HUES6 (cell line): ENCODE data around the gene ZNF503.
A peak's percentile ranks its signal among the peaks of the same experiment; 100 is the strongest.

Experiments used
- H3K27ac ChIP-seq: 2 replicates; pipeline ENCODE4 v1.7.0; 2013; ENCODE audit warnings: low read depth, mild to moderate bottlenecking, low read length, inconsistent platforms
- H3K27me3 ChIP-seq: 2 replicates; pipeline ENCODE4 v1.6.1; 2013; ENCODE audit warnings: low read length; ENCODE audit not compliant: control insufficient read depth, insufficient read depth
- H3K36me3 ChIP-seq: 2 replicates; pipeline ENCODE4 v1.6.1; 2013; ENCODE audit warnings: low read length; ENCODE audit not compliant: control insufficient read depth, insufficient read depth
- H3K4me1 ChIP-seq: 2 replicates; pipeline ENCODE4 v1.6.1; 2013; ENCODE audit warnings: low read length; ENCODE audit not compliant: control insufficient read depth, insufficient read depth
- H3K4me3 ChIP-seq: 2 replicates; pipeline ENCODE4 v1.5.1; 2013; ENCODE audit warnings: low read depth, low read length
- H3K9ac ChIP-seq: one replicate; pipeline ENCODE4 v1.6.1; 2013; ENCODE audit warnings: mild to moderate bottlenecking, low read length
- H3K9me3 ChIP-seq: 2 replicates; pipeline ENCODE4 v1.6.1; 2013; ENCODE audit warnings: low read depth, low read length; ENCODE audit not compliant: control insufficient read depth, insufficient read depth

Gene ZNF503

DNA sequence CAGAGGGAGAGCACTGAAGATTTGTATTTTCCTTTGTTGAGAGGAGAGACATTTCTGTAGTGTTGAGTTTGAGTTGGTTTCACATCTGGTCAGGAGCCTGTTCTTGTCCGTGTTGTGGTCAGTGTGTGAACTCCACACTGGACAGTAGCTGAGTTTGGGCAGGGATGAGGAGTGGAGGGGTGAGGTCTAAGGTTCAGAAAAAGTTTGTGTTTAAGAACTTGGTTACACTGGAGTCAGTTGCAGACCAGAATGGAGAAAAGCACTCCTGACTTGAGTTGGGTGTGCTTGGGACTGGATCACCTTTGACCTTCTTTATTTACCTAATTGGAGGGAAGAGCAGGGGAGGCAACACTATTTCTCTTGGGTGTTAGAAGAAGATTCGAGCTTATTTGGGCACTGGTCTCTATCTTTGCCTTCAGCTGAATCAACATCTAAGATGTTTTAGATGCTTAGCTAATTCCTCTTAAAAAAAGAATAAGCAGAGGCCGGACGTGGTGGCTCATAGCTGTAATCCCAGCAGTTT lies 38.8 kb upstream of the ZNF503 start:
- no peak overlapping the region for H3K27ac ChIP-seq
- no peak overlapping the region for H3K4me3 ChIP-seq
- H3K27me3 ChIP-seq = peaks cover 53% of the 10 kb centered on the region
- H3K9me3 ChIP-seq = peaks cover 17% of the 10 kb centered on the region
- no peak overlapping the region for H3K9ac ChIP-seq
- no peaks in the 10 kb centered on the region for H3K36me3 ChIP-seq
- H3K4me1 ChIP-seq = 0 out of 2 replicates have a peak, but pooled peaks cover 7% of the 10 kb centered on the region

DNA sequence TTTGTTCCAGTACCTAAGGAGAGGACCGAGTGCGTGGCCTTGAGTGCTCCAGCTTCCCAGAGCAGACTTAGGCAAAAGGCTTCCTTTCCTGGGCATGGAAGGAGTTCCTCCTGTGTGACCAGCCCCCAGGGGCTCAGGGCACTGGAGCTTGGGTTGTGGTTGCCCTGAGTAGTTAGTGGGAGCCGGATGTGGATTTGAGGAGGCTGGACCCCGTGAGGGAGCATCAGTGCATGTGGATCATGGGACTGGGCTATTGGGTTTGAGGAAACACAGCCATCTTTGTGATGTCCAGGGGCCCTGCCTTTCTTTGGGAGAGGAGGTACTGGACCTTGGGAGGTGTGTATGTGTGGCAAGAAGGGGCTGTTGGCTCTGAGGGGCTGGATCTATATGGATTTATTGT lies 38.2 kb upstream of the ZNF503 start:
- Histone ChIP-seq H3K4me1 (0 out of 2 replicates have a peak, but pooled peaks cover 7% of the 10 kb centered on the region), H3K27ac (no peak overlapping the region), H3K36me3 (no peaks in the 10 kb centered on the region), H3K4me3 (no peak overlapping the region), H3K9ac (no peak overlapping the region), H3K27me3 (peaks cover 58% of the 10 kb centered on the region), H3K9me3 (peaks cover 14% of the 10 kb centered on the region)

DNA sequence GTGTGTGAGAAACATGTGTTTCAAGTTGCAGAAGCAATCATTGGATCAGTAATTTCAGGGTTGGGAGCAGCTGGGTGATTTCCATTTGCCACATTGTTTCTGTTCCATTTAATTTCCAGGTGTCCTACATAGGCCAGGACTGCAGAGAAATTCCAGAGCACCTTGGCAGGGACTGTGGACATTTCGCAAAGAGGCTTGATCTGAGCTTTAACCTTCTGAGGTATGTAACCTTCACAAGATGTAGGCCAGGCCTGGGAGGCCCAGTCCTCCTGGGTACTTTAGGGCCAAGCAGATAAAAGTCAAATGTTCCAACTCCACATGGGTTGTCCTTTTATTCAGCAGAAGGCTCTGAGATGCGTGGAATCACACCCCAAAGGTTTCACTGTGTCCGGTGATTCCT lies 36.7 kb upstream of the ZNF503 start:
- no peak overlapping the region for H3K9ac ChIP-seq
- peaks cover 73% of the 10 kb centered on the region for H3K27me3 ChIP-seq
- H3K36me3 ChIP-seq = no peaks in the 10 kb centered on the region
- H3K27ac ChIP-seq = no peak overlapping the region
- H3K4me3 ChIP-seq = no peak overlapping the region
- peaks cover 3% of the 10 kb centered on the region for H3K9me3 ChIP-seq
- H3K4me1 ChIP-seq = peaks cover 13% of the 10 kb centered on the region; the same call in 1 of the 2 replicates

- Histone ChIP-seq H3K27ac (no peak overlapping the region), H3K27me3 (peaks cover 79% of the 10 kb centered on the region), H3K36me3 (no peaks in the 10 kb centered on the region), H3K4me1 (peaks cover 19% of the 10 kb centered on the region; the same call in 1 of the 2 replicates), H3K4me3 (no peak overlapping the region), H3K9ac (no peak overlapping the region), H3K9me3 (no peaks in the 10 kb centered on the region)
Measured at GRCh38 chr10:75437693-75438092, 36.1 kb upstream of the ZNF503 start.

DNA sequence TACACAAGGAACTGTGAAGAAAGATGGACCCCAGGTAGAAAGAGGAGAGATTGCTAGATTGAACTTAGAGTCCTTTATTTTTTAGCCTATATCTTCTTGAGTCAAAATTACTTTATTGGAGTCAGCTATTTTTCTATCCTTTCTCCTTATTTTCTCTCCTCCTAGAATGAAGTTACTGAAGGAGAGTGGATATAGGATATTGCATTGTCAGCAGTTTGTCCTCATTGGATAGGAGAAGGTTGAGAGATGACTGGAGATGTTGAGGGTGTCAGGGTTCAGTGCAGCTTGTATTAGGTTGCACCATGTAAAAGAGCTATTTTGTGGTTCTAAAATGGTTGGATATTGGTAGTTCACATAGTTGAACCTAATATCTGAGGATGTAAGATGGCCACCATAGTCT lies 35.3 kb upstream of the ZNF503 start:
- H3K4me1 ChIP-seq = peaks cover 26% of the 10 kb centered on the region; the same call in 1 of the 2 replicates
- no peak overlapping the region for H3K27ac ChIP-seq
- H3K4me3 ChIP-seq = no peak overlapping the region
- H3K36me3 ChIP-seq = no peaks in the 10 kb centered on the region
- peaks cover 87% of the 10 kb centered on the region for H3K27me3 ChIP-seq
- H3K9me3 ChIP-seq = no peaks in the 10 kb centered on the region
- H3K9ac ChIP-seq = no peak overlapping the region

GRCh38 chr10:75435291-75435690 lies 33.7 kb upstream of the ZNF503 start:
- Histone ChIP-seq H3K27me3 (peaks cover 99% of the 10 kb centered on the region), H3K4me3 (no peak overlapping the region), H3K4me1 (peaks cover 38% of the 10 kb centered on the region), H3K27ac (no peak overlapping the region), H3K36me3 (no peaks in the 10 kb centered on the region), H3K9ac (no peak overlapping the region), H3K9me3 (no peaks in the 10 kb centered on the region)

- H3K36me3 ChIP-seq = no peaks in the 10 kb centered on the region
- peaks cover 47% of the 10 kb centered on the region for H3K4me1 ChIP-seq
- no peaks in the 10 kb centered on the region for H3K9me3 ChIP-seq
- no peak overlapping the region for H3K27ac ChIP-seq
- H3K4me3 ChIP-seq = no peak overlapping the region
- peaks cover 99% of the 10 kb centered on the region for H3K27me3 ChIP-seq
- no peak overlapping the region for H3K9ac ChIP-seq
Measured at GRCh38 chr10:75434291-75434690, 32.7 kb upstream of the ZNF503 start.

GRCh38 chr10:75433216-75433615 lies 31.7 kb upstream of the ZNF503 start:
- H3K27ac ChIP-seq = no peak overlapping the region
- no peaks in the 10 kb centered on the region for H3K36me3 ChIP-seq
- peak overlapping the region; percentile 43 for H3K4me3 ChIP-seq
- H3K9ac ChIP-seq = no peak overlapping the region
- peaks cover 50% of the 10 kb centered on the region for H3K4me1 ChIP-seq
- peaks cover 100% of the 10 kb centered on the region for H3K27me3 ChIP-seq
- H3K9me3 ChIP-seq = no peaks in the 10 kb centered on the region

DNA sequence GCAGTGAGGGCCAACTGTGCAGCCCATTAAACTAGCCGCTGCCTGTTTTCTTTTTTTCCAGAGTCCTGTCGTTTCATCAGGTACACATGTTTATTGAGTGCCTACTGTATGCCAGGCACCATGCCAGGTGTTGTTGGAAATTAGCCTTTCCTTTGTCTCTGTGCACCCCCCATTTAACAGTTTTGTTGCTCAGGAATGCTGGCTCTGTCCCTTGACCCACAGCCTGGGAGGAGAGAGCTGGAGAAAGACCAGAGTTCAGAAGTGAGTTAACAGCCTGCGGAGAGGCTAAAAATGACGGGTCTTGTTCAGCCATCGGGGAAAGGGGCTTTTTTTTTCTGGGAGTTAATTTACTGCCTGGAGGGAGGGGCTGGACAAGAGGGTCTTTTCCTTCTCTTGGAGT lies 31.2 kb upstream of the ZNF503 start:
- peak overlapping the region; percentile 43 for H3K4me3 ChIP-seq
- H3K27ac ChIP-seq = no peak overlapping the region
- H3K27me3 ChIP-seq = peaks cover 100% of the 10 kb centered on the region
- peaks cover 53% of the 10 kb centered on the region for H3K4me1 ChIP-seq
- H3K36me3 ChIP-seq = no peaks in the 10 kb centered on the region
- H3K9ac ChIP-seq = no peak overlapping the region
- no peaks in the 10 kb centered on the region for H3K9me3 ChIP-seq

DNA sequence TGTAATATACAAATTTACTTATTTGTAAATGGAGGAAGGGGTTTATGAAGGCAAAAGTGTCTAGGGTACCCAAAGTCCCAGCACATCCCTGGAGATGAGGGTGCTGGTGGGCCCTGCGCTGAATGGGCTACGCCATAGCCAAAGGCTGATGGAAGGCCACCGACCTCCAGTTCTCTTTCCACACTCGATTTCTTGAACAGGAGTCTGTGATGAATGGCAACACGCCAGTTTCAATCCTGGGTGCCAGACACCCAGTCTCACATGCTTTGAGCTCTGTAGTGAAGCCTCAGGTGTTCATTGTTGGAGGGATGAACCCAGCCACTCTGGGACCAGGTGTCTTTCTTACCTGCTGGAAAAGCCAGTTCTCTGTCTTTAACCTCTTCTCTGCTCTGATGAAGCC lies 30.6 kb upstream of the ZNF503 start:
- Histone ChIP-seq H3K36me3 (no peaks in the 10 kb centered on the region), H3K9ac (no peak overlapping the region), H3K27me3 (peaks cover 99% of the 10 kb centered on the region), H3K4me3 (peak overlapping the region; percentile 58; the same call in 1 of the 2 replicates), H3K9me3 (no peaks in the 10 kb centered on the region), H3K27ac (no peak overlapping the region), H3K4me1 (peaks cover 53% of the 10 kb centered on the region)

- peak within 1 kb of the TSS; percentile 58 for H3K4me3 ChIP-seq
- peak within 1 kb of the TSS; percentile 23 for H3K9ac ChIP-seq
- H3K36me3 ChIP-seq = no peaks in the 10 kb centered on the region
- no peaks in the 10 kb centered on the region for H3K9me3 ChIP-seq
- H3K4me1 ChIP-seq = peaks cover 53% of the 10 kb centered on the region
- no peak within 1 kb of the TSS for H3K27ac ChIP-seq
- H3K27me3 ChIP-seq = peaks cover 99% of the 10 kb centered on the region
Measured at GRCh38 chr10:75431180-75432111, 29.9 kb upstream of the ZNF503 start, which contains the start of gene LRMDA. Gene LRMDA, plus strand, starts transcription at chr10:75431624.
